Kidney epithelial cell (primary cell): ENCODE measurements around the gene IVNS1ABP. TPM values are rescaled to one million over a fixed set of nuclear protein-coding genes. Genes with fewer than 3 reads are reported as not detected.

ENCODE experiments used
- DNase-seq: peaks from one replicate; pipeline ENCODE4 v3.0.0-alpha.2; 2010; ENCODE audit warnings: low read depth
- H3K27me3 ChIP-seq: 2 replicates; pipeline ENCODE4 v1.6.0; 2011; ENCODE audit warnings: low read length; ENCODE audit not compliant: control insufficient read depth, insufficient read depth
- H3K36me3 ChIP-seq: 2 replicates; pipeline ENCODE4 v1.5.1; 2011; ENCODE audit warnings: low read length; ENCODE audit not compliant: control insufficient read depth, insufficient read depth
- H3K4me3 ChIP-seq: 2 replicates; pipeline ENCODE4 v1.5.1; 2011; ENCODE audit warnings: low read depth, mild to moderate bottlenecking, control low read depth, low read length
- CTCF ChIP-seq: IDR thresholded peaks from 2 replicates; pipeline ENCODE4 v1.5.1; 2011; ENCODE audit warnings: mild to moderate bottlenecking, moderate library complexity, low read length, control low read depth, inconsistent platforms; ENCODE audit not compliant: insufficient read depth, poor library complexity, severe bottlenecking
- total RNA-seq: library from RNA; depleted of rRNA; stranded (reverse); fragments of >200 nt; gene quantifications from 2 replicates; pipeline ENCODE4 v1.2.3, GENCODE V29; 2015

IVNS1ABP gene
- total RNA-seq, 1 donor from 2014 or later = 69.3 TPM

GRCh38 chr1:185287451-185287850 lies 29.6 kb downstream of the IVNS1ABP start:
- no peak for TF ChIP-seq CTCF
- Histone ChIP-seq H3K36me3 (no peaks in the 10 kb centered on the region), H3K27me3 (no peaks in the 10 kb centered on the region), H3K4me3 (no peak overlapping the region)
- DNase-seq = no peak

GRCh38 chr1:185284533-185285276 lies 32.3 kb downstream of the IVNS1ABP start:
- Histone ChIP-seq H3K36me3 (no peaks in the 10 kb centered on the region), H3K27me3 (no peaks in the 10 kb centered on the region), H3K4me3 (no peak overlapping the region)
- no peak for DNase-seq
- no peak for TF ChIP-seq CTCF

GRCh38 chr1:185284116-185284515 lies 32.9 kb downstream of the IVNS1ABP start:
- DNase-seq = no peak
- Histone ChIP-seq H3K27me3 (no peaks in the 10 kb centered on the region), H3K36me3 (no peaks in the 10 kb centered on the region), H3K4me3 (no peak overlapping the region)
- no peak for TF ChIP-seq CTCF

DNA sequence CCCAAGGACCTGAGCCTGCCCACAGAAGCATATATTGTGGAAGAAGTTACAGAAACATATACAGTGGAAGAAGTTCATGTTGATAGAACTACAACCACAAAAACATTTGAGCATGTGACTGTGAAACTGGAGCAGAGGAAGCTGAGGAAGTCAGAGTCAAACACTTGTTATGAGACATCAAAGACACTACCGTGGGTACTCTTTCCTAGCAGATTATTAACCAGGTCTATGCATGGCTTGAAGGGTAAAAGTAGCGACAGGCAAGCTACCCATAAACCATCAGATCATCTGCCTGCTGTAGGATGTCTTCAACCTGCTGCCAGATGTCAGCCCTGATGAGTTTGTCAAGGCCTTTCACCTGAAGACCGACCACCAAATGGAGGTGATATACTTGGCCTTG lies 35.8 kb downstream of the IVNS1ABP start:
- no peak for DNase-seq
- TF ChIP-seq CTCF = no peak
- H3K27me3 ChIP-seq = no peaks in the 10 kb centered on the region

GRCh38 chr1:185280589-185280988 lies 36.5 kb downstream of the IVNS1ABP start:
- Histone ChIP-seq H3K27me3 (no peaks in the 10 kb centered on the region), H3K36me3 (no peaks in the 10 kb centered on the region), H3K4me3 (no peak overlapping the region)
- TF ChIP-seq CTCF = no peak
- no peak for DNase-seq

More for the DNA sequence above, 35.8 kb downstream of the IVNS1ABP start:
- no peak overlapping the region for H3K4me3 ChIP-seq
- H3K36me3 ChIP-seq = no peaks in the 10 kb centered on the region

- H3K36me3 ChIP-seq = no peaks in the 10 kb centered on the region
- no peaks in the 10 kb centered on the region for H3K27me3 ChIP-seq
- DNase-seq = no peak
- TF ChIP-seq CTCF = no peak
- H3K4me3 ChIP-seq = no peak overlapping the region
Observed at GRCh38 chr1:185279571-185279970, 37.5 kb downstream of the IVNS1ABP start.
